ENCODE measurements around the gene LRRC2.
"Not testable (repeated sequence)": the region's sequence is repeated elsewhere in the genome, so short reads cannot be mapped to it uniquely, and the experiment has no call there.

LRRC2 gene, protein sequence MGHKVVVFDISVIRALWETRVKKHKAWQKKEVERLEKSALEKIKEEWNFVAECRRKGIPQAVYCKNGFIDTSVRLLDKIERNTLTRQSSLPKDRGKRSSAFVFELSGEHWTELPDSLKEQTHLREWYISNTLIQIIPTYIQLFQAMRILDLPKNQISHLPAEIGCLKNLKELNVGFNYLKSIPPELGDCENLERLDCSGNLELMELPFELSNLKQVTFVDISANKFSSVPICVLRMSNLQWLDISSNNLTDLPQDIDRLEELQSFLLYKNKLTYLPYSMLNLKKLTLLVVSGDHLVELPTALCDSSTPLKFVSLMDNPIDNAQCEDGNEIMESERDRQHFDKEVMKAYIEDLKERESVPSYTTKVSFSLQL

DNA sequence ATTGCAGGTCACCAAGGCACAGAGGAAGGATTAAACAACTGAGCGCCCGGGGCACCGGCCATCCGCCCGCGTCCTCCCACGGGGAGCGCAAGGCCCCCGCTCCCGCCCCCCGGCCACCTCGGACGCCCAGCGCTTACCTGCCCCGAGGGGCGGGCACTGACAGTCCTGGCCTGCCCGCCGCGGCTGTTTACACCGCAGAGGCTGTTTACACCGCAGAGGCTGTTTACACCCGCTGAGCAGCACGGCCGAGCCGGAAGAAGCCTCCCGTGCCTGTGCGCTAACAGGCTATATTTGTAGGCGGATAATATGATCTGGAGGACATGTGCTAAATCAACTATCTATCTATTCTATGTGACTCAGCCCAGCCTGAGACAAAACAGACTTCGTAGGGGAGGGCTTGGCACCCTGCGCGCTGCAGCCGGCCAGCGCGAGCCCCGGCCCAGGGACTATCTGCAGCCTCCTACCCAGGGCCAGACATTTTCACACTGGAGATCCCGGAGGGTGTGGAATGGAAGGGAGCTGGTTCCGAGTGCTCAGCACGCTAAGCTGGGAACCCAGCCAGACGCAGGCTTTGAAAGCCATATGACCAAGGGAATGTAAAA is at the start of gene LRRC2:
Gene LRRC2 (minus strand): TSS at position 263 of the 602 bp plus-strand sequence. CDS start 14,711 bp downstream, outside the sequence.
- DNase-seq = no peak

DNA sequence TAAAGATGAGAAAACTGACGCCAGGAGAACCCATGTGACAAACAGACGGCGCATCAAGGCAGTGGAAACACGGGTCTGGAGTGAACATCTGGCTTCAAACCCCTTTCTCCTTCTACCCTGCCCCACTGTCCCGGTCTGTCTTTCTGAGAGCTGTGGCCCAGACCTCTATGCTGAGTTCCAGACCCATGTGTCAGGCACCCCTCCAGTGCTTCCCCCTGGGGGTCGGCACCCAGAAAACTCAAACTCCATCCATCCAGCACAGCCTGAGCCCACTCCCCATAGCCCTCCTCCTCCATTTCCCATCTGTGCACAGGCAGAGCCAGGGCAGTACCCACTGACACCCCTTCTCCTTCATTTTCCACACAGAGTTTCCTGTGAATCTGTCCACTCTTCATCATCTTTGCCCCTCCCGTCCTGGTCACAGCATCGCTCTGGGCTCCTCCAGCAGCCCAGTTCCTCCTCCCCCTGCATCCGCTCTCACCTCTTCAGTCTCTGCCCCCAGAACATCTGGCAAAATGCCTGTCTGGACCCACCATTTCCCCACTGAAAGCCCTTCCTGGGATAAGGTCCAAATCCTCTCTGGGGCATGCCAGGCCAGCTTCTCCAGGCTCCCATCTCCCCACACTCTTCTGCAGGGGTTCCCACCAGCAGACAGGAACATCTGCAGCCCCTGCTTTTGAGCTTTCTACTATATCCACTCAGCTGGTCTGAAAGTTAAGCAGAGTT is 49.1 kb upstream of the LRRC2 start:
- DNase-seq = no peak

DNA sequence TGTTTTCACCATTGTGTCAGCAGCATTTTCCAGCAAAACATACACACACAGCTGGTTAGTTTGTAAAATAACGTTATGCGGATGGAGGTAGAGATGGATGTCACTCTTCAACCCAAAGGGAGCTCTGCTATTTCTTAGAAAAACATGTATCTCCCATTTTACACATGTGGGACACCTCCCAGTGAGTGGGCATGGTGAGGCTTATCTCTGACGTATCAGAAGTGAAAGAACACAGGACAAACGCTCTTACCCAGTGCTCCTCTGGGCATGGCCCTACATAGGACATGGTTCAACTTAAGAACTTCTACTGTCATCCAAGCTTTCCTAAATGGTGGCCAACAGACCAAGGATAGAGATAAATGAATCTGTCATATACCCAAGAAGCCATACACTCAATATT is 48.3 kb upstream of the LRRC2 start:
- no peak for DNase-seq

- DNase-seq = no peak
These were observed 47.4 kb upstream of the LRRC2 start for GRCh38 chr3:46613313-46614005.

DNA sequence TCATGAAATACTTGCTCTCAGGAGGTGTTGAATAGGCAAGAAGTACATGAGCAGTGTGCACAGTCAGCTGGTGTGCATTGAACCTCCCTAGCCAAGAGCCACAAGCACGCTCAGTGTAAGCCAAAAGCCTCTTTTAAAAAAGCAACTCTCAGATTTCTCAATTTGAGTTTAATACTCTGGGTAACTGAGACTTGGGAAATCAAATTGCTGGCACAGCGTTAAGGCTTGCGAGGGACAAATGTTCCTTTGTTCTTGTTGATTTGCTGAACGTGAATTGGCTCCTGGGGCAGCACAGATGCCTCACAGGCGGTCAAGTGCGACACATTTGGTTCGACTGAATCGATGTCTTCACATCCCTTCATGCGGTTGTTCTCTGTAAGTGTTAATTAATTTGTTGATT is 46.2 kb upstream of the LRRC2 start, which contains the start of gene FAM240A:
Gene FAM240A (plus strand): TSS at position 202 of the 400 bp plus-strand sequence. CDS start 159 bp downstream, at position 361.
- DNase-seq = no peak

GRCh38 chr3:46609944-46610722 is 44.0 kb upstream of the LRRC2 start:
- no peak for DNase-seq

DNA sequence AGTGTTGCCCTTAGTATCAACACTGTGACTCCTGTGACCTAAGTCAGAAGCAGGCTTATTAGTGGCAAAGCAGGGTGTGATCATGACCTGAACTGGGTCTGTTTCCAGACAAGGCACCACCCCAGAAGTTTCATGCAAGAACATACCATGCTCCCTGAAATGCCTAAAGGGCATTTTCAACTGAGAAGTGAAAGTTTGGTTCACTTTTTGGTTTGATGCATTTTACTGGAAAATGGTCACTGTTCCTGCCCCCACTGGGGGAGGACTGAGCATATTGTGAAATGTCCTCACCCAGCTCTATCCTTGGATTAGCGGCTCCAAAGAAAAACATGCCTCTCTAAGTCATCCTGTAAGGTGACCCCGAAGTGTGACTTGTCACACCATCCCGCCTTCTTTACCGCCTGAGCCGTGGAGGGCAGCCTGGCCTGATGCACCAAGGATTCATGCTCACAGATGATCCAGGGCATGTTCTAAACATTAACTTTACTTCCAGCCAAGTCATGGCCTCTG is 43.2 kb upstream of the LRRC2 start:
- no peak for DNase-seq

- no peak for DNase-seq
These were observed 41.5 kb upstream of the LRRC2 start for GRCh38 chr3:46607603-46608028.

DNA sequence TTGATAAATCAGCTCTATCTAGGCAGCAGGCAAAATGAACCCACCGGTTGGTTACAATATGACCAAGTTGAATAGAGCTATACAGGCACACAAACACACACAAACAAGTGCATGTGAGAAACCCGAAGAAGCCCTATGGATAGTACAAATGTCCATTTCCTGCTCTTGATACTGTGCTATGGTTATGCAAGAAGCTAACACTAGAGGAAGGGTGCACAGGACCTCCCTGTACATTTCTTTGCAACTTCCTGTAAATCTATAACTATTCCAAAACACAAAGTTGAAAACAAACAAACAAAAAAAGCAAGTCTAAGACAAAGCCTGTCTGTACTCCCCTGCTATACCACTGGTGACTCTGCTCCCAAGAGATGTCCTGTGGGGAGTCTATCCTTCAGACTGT is 38.0 kb upstream of the LRRC2 start:
- no peak for DNase-seq

GRCh38 chr3:46603446-46604046 is 37.4 kb upstream of the LRRC2 start:
- no peak for DNase-seq

DNA sequence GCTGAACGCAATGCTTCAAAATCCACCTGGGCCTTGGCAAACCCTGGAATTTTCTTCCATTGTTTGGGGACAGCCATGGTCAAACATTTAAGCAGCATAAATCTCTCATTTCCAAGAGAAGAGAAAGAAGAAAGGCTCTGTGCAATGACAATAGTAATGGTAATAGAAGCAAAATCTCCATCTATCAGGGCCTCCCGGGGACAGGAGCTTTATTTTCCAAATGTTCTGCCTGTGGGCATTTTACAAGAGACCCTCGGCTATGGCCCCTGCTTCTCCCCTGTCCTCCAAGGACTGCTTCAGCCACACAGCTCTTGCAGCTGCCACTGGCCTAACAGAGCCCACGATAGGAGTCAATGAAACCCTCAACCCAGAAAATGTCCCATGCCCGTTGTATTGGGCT is 33.5 kb upstream of the LRRC2 start:
- no peak for DNase-seq

DNA sequence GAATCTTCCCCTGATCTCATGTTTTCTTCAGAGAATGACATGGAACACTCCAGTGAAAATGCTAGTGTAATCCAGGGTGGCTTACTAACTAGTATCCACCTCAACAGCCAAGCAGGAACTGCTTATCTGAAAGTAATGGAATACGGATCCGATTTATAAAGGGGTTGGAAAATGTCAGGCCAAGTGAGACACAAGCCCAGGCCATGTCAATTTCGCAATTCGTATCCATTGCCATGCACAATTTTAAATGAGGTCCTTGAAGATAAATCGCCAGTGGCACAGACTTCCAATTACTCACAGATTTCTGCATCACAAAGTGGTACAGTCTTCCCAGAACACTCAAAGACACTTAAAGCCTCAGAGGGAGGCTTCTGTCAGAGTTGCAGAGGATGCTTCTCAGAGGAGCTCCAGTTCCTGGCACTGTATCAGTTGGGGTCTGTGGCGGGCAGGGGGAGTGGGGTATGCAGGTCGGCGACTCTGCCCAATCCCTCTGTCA is 29.8 kb upstream of the LRRC2 start:
- no peak for DNase-seq

- no peak for DNase-seq
These were observed 28.6 kb upstream of the LRRC2 start for GRCh38 chr3:46594723-46595122.

DNA sequence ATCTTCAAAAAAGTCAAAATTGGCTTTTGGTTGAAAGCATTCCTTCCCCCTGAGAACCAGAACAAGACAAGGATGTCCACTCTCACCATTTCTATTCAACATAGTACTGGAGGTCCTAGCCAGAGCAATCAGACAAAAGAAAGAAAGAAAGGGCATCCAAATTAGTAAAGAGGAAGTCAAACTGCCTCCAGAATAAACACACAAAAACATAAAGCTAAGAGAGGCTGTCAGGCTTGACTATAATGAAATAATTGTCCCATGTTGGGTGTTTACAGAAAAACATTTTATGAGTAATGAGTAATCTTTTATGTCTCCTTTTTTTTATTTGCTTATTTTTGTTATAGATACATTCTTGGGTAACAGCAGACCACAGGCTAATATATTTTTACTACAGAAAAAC is 27.9 kb upstream of the LRRC2 start:
- DNase-seq = no peak

GRCh38 chr3:46593274-46593862 is 27.3 kb upstream of the LRRC2 start:
- DNase-seq = no peak

DNA sequence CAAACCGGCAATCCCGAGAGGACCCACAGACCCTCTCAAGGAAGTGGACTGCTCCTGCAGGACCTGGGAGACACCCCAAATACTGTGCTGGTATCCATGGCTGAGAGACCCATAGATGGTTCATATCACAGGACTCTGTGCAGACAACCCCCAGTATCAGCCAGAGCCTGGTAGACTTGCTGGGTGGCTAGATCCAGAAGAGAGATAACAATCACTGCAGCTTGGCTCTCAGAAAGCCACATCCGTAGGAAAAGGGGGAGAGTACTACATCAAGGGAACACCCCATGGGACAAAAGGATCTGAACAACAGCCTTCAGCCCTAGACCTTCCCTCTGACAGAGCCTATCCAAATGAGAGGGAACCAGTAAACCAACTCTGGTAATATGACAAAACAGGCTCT is 21.2 kb upstream of the LRRC2 start:
- DNase-seq = not testable (repeated sequence)

GRCh38 chr3:46586738-46587246 is 20.7 kb upstream of the LRRC2 start:
- DNase-seq = no peak

GRCh38 chr3:46585799-46586693 is 19.9 kb upstream of the LRRC2 start:
- no peak for DNase-seq

DNA sequence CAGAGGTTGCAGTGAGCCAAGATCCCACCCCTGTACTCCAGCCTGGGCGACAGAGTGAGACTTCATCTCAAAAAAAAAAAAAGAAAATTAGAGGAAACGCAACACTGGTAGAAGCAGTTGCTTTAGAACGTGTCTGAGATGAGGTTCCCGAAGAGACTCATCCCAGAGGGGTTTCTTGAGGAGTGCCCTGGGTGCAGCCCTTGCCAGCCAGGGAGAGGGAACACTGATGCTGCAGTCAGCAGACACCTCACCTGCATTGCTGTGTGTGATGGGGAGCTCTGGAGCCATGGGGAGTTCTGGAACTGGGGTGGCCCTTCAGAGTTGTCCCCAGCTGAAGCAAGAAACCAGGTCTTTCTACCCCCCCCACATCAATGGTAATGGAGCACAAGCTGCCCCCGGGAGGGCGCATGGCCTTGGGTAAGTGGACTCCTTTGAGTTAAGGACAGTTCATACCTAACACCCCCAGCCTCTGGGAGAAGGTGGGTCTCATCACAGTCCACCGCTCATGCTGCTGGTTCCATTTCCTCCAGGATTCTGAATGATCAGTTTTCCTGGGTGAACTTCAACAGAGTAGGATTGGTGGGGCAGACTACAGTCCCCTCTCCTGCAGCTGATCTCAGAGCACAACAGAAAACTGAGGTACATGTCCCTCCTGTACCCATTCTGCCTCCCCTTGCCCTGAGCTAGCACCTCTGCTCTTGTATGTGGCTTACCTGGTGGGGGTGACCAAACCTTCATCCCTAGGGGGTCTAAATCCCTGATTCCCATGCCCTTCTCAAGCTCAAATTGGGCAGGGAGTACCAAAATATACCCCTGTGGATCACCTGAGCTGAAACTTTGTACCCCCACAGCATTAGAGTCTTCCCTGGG is 18.7 kb upstream of the LRRC2 start:
- no peak for DNase-seq
